Measurements from ENCODE around the gene PIBF1. TPM values are rescaled to one million over a fixed set of nuclear protein-coding genes. Genes with fewer than 3 reads are reported as not detected.
"Not testable (repeated sequence)": the region's sequence is repeated elsewhere in the genome, so short reads cannot be mapped to it uniquely, and the experiment has no call there.

The PIBF1 gene
- total RNA-seq, 5 donors from 2014 or later (not counting 1 experiment from before 2014, with no cell fraction given) = 29.4 to 36.5 (median 34.8) TPM

GRCh38 chr13:73039201-73040108 lies 257.5 kb downstream of the PIBF1 start:
- Histone ChIP-seq H3K4me3 (ENCODE audit: control insufficient read depth in 1 of 2, extremely low read depth in 1 of 2, low read length in 1 of 2) (no peak overlapping the region), H3K4me1 (ENCODE audit: control insufficient read depth in 1 of 2, extremely low read depth in 1 of 2, insufficient read depth in 2 of 2, low read length in 2 of 2) (no peaks in the 10 kb centered on the region), H3K9me3 (no peaks in the 10 kb centered on the region), H3K27me3 (replicated peaks in 1 of 2; ENCODE audit: control insufficient read depth in 2 of 2, extremely low read depth in 1 of 2, insufficient read depth in 2 of 2, low read length in 1 of 2) (no peaks in the 10 kb centered on the region), H3K36me3 (ENCODE audit: control insufficient read depth in 2 of 2, extremely low read depth in 1 of 2, insufficient read depth in 1 of 2, low read length in 1 of 2) (no peaks in the 10 kb centered on the region), H3K27ac (ENCODE audit: low read length) (no peak overlapping the region)
- H3K4me3 Mint-ChIP-seq = no peak overlapping the region
- H3K9me3 Mint-ChIP-seq = no peaks in the 10 kb centered on the region
- DNase-seq (no peak), ATAC-seq (replicated peaks in 1 of 4) (no peak)
- H3K27me3 Mint-ChIP-seq = no peaks in the 10 kb centered on the region
- WGBS (ENCODE audit: insufficient coverage) = 100% methylated on average over 1 of the region's 2 CpGs
- ChIA-PET POLR2A (no interaction called here), CTCF (interaction anchor here in 1 of 2 donors (0.7 kb wide), 1 partner anchor 1950 kb away, joined by 3 read pairs; no protein-coding TSS in a partner anchor)
- no peak overlapping the region for H3K27ac Mint-ChIP-seq
- no peaks in the 10 kb centered on the region for H3K36me3 Mint-ChIP-seq
- no peaks in the 10 kb centered on the region for H3K4me1 Mint-ChIP-seq

- H3K27ac Mint-ChIP-seq = no peak overlapping the region
- no CpG with 5 or more reads among the region's 3 CpGs for WGBS (ENCODE audit: insufficient coverage)
- ATAC-seq (replicated peaks in 1 of 4) (no peak), DNase-seq (no peak)
- no peaks in the 10 kb centered on the region for H3K4me1 ChIP-seq (ENCODE audit: control insufficient read depth in 1 of 2, extremely low read depth in 1 of 2, insufficient read depth in 2 of 2, low read length in 2 of 2)
- POLR2A ChIA-PET = interaction anchor here in 1 of 2 donors (0.7 kb wide), 1 partner anchor 13 kb away, joined by 4 read pairs; no protein-coding TSS in a partner anchor
- H3K9me3 Mint-ChIP-seq = no peaks in the 10 kb centered on the region
- CTCF ChIA-PET = no interaction called here
- no peak overlapping the region for H3K4me3 Mint-ChIP-seq
- H3K27me3 Mint-ChIP-seq = peaks cover 0 to 3% of the 10 kb centered on the region in 2 donors
- H3K9me3 ChIP-seq = no peaks in the 10 kb centered on the region
- H3K27ac ChIP-seq (ENCODE audit: low read length) = no peak overlapping the region
- no peaks in the 10 kb centered on the region for H3K4me1 Mint-ChIP-seq
- H3K4me3 ChIP-seq (ENCODE audit: control insufficient read depth in 1 of 2, extremely low read depth in 1 of 2, low read length in 1 of 2) = no peak overlapping the region
- H3K36me3 Mint-ChIP-seq = no peaks in the 10 kb centered on the region
- H3K27me3 ChIP-seq (replicated peaks in 1 of 2; ENCODE audit: control insufficient read depth in 2 of 2, extremely low read depth in 1 of 2, insufficient read depth in 2 of 2, low read length in 1 of 2) = no peaks in the 10 kb centered on the region
- no peaks in the 10 kb centered on the region for H3K36me3 ChIP-seq (ENCODE audit: control insufficient read depth in 2 of 2, extremely low read depth in 1 of 2, insufficient read depth in 1 of 2, low read length in 1 of 2)
Measured at GRCh38 chr13:73040484-73040883, 258.6 kb downstream of the PIBF1 start.

DNA sequence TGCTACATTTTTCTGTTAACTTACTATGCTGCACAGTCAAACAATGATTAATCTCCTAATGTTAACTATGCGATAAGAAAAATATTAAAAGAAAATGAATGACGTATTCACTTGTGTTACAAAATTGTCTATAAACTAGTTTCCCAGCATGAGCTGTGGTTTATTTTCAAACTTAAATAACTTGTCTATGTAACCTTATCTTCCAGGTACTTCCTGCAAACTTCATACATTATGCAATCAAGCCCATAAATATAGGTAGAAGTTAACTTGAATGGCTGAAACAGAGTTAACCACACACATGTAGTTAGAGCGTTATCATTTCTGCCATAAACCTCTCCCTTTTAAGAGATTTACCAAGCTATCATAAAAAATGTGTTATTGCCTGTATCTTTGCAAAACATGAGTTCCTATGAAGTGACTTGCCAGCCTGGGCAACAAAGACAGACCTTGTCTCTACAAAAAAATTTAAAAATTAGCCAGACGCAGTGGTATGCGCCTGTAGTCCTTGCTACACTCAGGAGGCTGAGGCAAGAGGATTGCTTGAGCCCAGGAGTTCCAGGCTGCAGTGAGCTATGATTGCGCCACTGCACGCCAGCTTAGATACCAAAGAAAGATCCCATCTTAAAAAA lies 259.1 kb downstream of the PIBF1 start:
- H3K4me3 Mint-ChIP-seq = no peak overlapping the region
- POLR2A ChIA-PET = interaction anchor here (0.6 to 0.7 kb wide), 2 partner anchors 14 to 596 kb away, joined by 3 to 4 read pairs; no protein-coding TSS in a partner anchor

GRCh38 chr13:73045031-73045430 lies 263.1 kb downstream of the PIBF1 start:
- no peak overlapping the region for H3K4me3 Mint-ChIP-seq
- no peaks in the 10 kb centered on the region for H3K36me3 Mint-ChIP-seq
- H3K9me3 Mint-ChIP-seq = no peaks in the 10 kb centered on the region
- CTCF ChIA-PET = no interaction called here
- no peak for DNase-seq
- POLR2A ChIA-PET = no interaction called here
- H3K36me3 ChIP-seq (ENCODE audit: control insufficient read depth in 2 of 2, extremely low read depth in 1 of 2, insufficient read depth in 1 of 2, low read length in 1 of 2) = no peaks in the 10 kb centered on the region
- H3K4me1 ChIP-seq (ENCODE audit: control insufficient read depth in 1 of 2, extremely low read depth in 1 of 2, insufficient read depth in 2 of 2, low read length in 2 of 2) = no peaks in the 10 kb centered on the region
- H3K27ac ChIP-seq (ENCODE audit: low read length) = no peak overlapping the region
- no peak for ATAC-seq (replicated peaks in 1 of 4)
- H3K27ac Mint-ChIP-seq = no peak overlapping the region
- 100% methylated on average over 3 of the region's 6 CpGs for WGBS (ENCODE audit: insufficient coverage)
- no peak overlapping the region for H3K4me3 ChIP-seq (ENCODE audit: control insufficient read depth in 1 of 2, extremely low read depth in 1 of 2, low read length in 1 of 2)
- peaks cover 0 to 4% of the 10 kb centered on the region in 2 donors for H3K27me3 Mint-ChIP-seq
- H3K27me3 ChIP-seq (replicated peaks in 1 of 2; ENCODE audit: control insufficient read depth in 2 of 2, extremely low read depth in 1 of 2, insufficient read depth in 2 of 2, low read length in 1 of 2) = peaks cover 0 to under 1% of the 10 kb centered on the region in 2 experiments
- no peaks in the 10 kb centered on the region for H3K9me3 ChIP-seq
- no peaks in the 10 kb centered on the region for H3K4me1 Mint-ChIP-seq

More for the DNA sequence above, 259.1 kb downstream of the PIBF1 start:
- H3K9me3 ChIP-seq = no peaks in the 10 kb centered on the region
- ATAC-seq (replicated peaks in 1 of 4) (no peak), DNase-seq (no peak)
- H3K27ac ChIP-seq (ENCODE audit: low read length) = no peak overlapping the region
- H3K4me1 ChIP-seq (ENCODE audit: control insufficient read depth in 1 of 2, extremely low read depth in 1 of 2, insufficient read depth in 2 of 2, low read length in 2 of 2) = no peaks in the 10 kb centered on the region
- Mint-ChIP-seq H3K9me3 (no peaks in the 10 kb centered on the region), H3K36me3 (no peaks in the 10 kb centered on the region), H3K27ac (no peak overlapping the region), H3K27me3 (peaks cover 0 to 4% of the 10 kb centered on the region in 2 donors), H3K4me1 (no peaks in the 10 kb centered on the region)
- no peak overlapping the region for H3K4me3 ChIP-seq (ENCODE audit: control insufficient read depth in 1 of 2, extremely low read depth in 1 of 2, low read length in 1 of 2)
- no peaks in the 10 kb centered on the region for H3K27me3 ChIP-seq (replicated peaks in 1 of 2; ENCODE audit: control insufficient read depth in 2 of 2, extremely low read depth in 1 of 2, insufficient read depth in 2 of 2, low read length in 1 of 2)
- CTCF ChIA-PET = interaction anchor here in 1 of 2 donors (0.6 kb wide), 1 partner anchor 224 kb away, joined by 5 read pairs; no protein-coding TSS in a partner anchor
- no peaks in the 10 kb centered on the region for H3K36me3 ChIP-seq (ENCODE audit: control insufficient read depth in 2 of 2, extremely low read depth in 1 of 2, insufficient read depth in 1 of 2, low read length in 1 of 2)
- WGBS (ENCODE audit: insufficient coverage) = 85% methylated on average over 4 of the region's 7 CpGs

- DNase-seq; H3K4me1 Mint-ChIP-seq; H3K27ac Mint-ChIP-seq; H3K27me3 Mint-ChIP-seq; ATAC-seq (replicated peaks in 1 of 4); H3K4me1 ChIP-seq (ENCODE audit: control insufficient read depth in 1 of 2, extremely low read depth in 1 of 2, insufficient read depth in 2 of 2, low read length in 2 of 2); H3K27ac ChIP-seq (ENCODE audit: low read length); H3K27me3 ChIP-seq (replicated peaks in 1 of 2; ENCODE audit: control insufficient read depth in 2 of 2, extremely low read depth in 1 of 2, insufficient read depth in 2 of 2, low read length in 1 of 2); H3K9me3 Mint-ChIP-seq; H3K9me3 ChIP-seq; POLR2A ChIA-PET; H3K36me3 Mint-ChIP-seq; H3K36me3 ChIP-seq (ENCODE audit: control insufficient read depth in 2 of 2, extremely low read depth in 1 of 2, insufficient read depth in 1 of 2, low read length in 1 of 2); H3K4me3 ChIP-seq (ENCODE audit: control insufficient read depth in 1 of 2, extremely low read depth in 1 of 2, low read length in 1 of 2); CTCF ChIA-PET; H3K4me3 Mint-ChIP-seq: not testable (repeated sequence)
- no CpG with 5 or more reads among the region's 2 CpGs for WGBS (ENCODE audit: insufficient coverage)
Measured at GRCh38 chr13:73048615-73049014, 266.7 kb downstream of the PIBF1 start.

- H3K4me3 ChIP-seq (ENCODE audit: control insufficient read depth in 1 of 2, extremely low read depth in 1 of 2, low read length in 1 of 2) = no peak overlapping the region
- DNase-seq = no peak
- ChIA-PET POLR2A (no interaction called here), CTCF (interaction anchor here in 1 of 2 donors (0.9 to 1.1 kb wide), 2 partner anchors 253 to 648 kb away, joined by 3 read pairs; no protein-coding TSS in a partner anchor)
- Mint-ChIP-seq H3K4me3 (no peak overlapping the region), H3K9me3 (no peaks in the 10 kb centered on the region), H3K4me1 (peaks cover 8 to 13% (median 12%) of the 10 kb centered on the region in 3 donors), H3K36me3 (no peaks in the 10 kb centered on the region), H3K27ac (no peak overlapping the region), H3K27me3 (peaks cover 19 to 36% of the 10 kb centered on the region in 2 donors)
- H3K4me1 ChIP-seq (ENCODE audit: control insufficient read depth in 1 of 2, extremely low read depth in 1 of 2, insufficient read depth in 2 of 2, low read length in 2 of 2) = peaks cover 7 to 10% of the 10 kb centered on the region in 2 experiments
- H3K9me3 ChIP-seq = no peaks in the 10 kb centered on the region
- no peak for ATAC-seq (replicated peaks in 1 of 4)
- no peak overlapping the region for H3K27ac ChIP-seq (ENCODE audit: low read length)
- H3K27me3 ChIP-seq (replicated peaks in 1 of 2; ENCODE audit: control insufficient read depth in 2 of 2, extremely low read depth in 1 of 2, insufficient read depth in 2 of 2, low read length in 1 of 2) = peaks cover 0 to 10% of the 10 kb centered on the region in 2 experiments
- H3K36me3 ChIP-seq (ENCODE audit: control insufficient read depth in 2 of 2, extremely low read depth in 1 of 2, insufficient read depth in 1 of 2, low read length in 1 of 2) = no peaks in the 10 kb centered on the region
- no CpG with 5 or more reads among the region's 5 CpGs for WGBS (ENCODE audit: insufficient coverage)
Measured at GRCh38 chr13:73054712-73055111, 272.8 kb downstream of the PIBF1 start.
